Measurements from ENCODE around the gene IQCH. TPM values are rescaled to one million over a fixed set of nuclear protein-coding genes. Genes with fewer than 3 reads are reported as not detected.
A peak's percentile ranks its signal among the peaks of the same experiment; 100 is the strongest.
"Not testable (repeated sequence)": the region's sequence is repeated elsewhere in the genome, so short reads cannot be mapped to it uniquely, and the experiment has no call there.

Gene IQCH
- total and polyA plus RNA-seq, 5 donors, result 0.34 to 2.1 (median 1.4) TPM

- ATAC-seq (no peak), DNase-seq (no peak)
- Histone ChIP-seq H3K27ac (ENCODE audit: low read length) (no peak overlapping the region), H3K4me3 (ENCODE audit: low read length) (no peak overlapping the region), H3K9me3 (ENCODE audit: control insufficient read depth, low read length) (no peaks in the 10 kb centered on the region), H3K27me3 (ENCODE audit: control insufficient read depth, insufficient read depth) (no peaks in the 10 kb centered on the region), H3K4me1 (ENCODE audit: control insufficient read depth, insufficient read depth, low read length) (peaks cover 3% of the 10 kb centered on the region)
- 85% methylated on average over 6 of the region's 6 CpGs for WGBS
- intact Hi-C loops (cut with DNase I), result no loop called here
These were observed 162.3 kb downstream of the IQCH start for GRCh38 chr15:67416891-67417290.

- H3K4me1 ChIP-seq (ENCODE audit: control insufficient read depth, insufficient read depth, low read length), result no peaks in the 10 kb centered on the region
- H3K4me3 ChIP-seq (ENCODE audit: low read length), result no peak overlapping the region
- H3K27ac ChIP-seq (ENCODE audit: low read length), result no peak overlapping the region
- WGBS, result 88% methylated on average over 3 of the region's 3 CpGs
- ATAC-seq (no peak), DNase-seq (no peak)
- H3K27me3 ChIP-seq (ENCODE audit: control insufficient read depth, insufficient read depth), result no peaks in the 10 kb centered on the region
- intact Hi-C loops (cut with DNase I), result loop anchor here in 1 of 4 donors (10.0 kb wide), 1 partner anchor 475 kb away; no protein-coding TSS in a partner anchor
- H3K9me3 ChIP-seq (ENCODE audit: control insufficient read depth, low read length), result no peaks in the 10 kb centered on the region
These were observed 165.1 kb downstream of the IQCH start for GRCh38 chr15:67419705-67420104.

- no peaks in the 10 kb centered on the region for H3K27me3 ChIP-seq (ENCODE audit: control insufficient read depth, insufficient read depth)
- H3K27ac ChIP-seq (ENCODE audit: low read length), result no peak overlapping the region
- no peak overlapping the region for H3K4me3 ChIP-seq (ENCODE audit: low read length)
- intact Hi-C loops (cut with DNase I), result loop anchor here in 1 of 4 donors (10.0 kb wide), 1 partner anchor 475 kb away; no protein-coding TSS in a partner anchor
- H3K9me3 ChIP-seq (ENCODE audit: control insufficient read depth, low read length), result no peaks in the 10 kb centered on the region
- ATAC-seq, result no peak
- DNase-seq, result no peak
- WGBS, result 67% methylated on average over 2 of the region's 2 CpGs
- no peaks in the 10 kb centered on the region for H3K4me1 ChIP-seq (ENCODE audit: control insufficient read depth, insufficient read depth, low read length)
These were observed 165.6 kb downstream of the IQCH start for GRCh38 chr15:67420137-67420536.

- DNase-seq (no peak), ATAC-seq (no peak)
- Histone ChIP-seq H3K4me3 (ENCODE audit: low read length) (no peak overlapping the region), H3K4me1 (ENCODE audit: control insufficient read depth, insufficient read depth, low read length) (no peaks in the 10 kb centered on the region), H3K27me3 (ENCODE audit: control insufficient read depth, insufficient read depth) (no peaks in the 10 kb centered on the region), H3K27ac (ENCODE audit: low read length) (no peak overlapping the region), H3K9me3 (ENCODE audit: control insufficient read depth, low read length) (no peaks in the 10 kb centered on the region)
- intact Hi-C loops (cut with DNase I), result loop anchor here in 1 of 4 donors (10.0 kb wide), 1 partner anchor 476 kb away; no protein-coding TSS in a partner anchor
- 85% methylated on average over 6 of the region's 6 CpGs for WGBS
These were observed 166.5 kb downstream of the IQCH start for GRCh38 chr15:67421105-67421504.

- DNase-seq, result no peak
- intact Hi-C loops (cut with DNase I), result loop anchor here in 1 of 4 donors (10.0 kb wide), 1 partner anchor 477 kb away; no protein-coding TSS in a partner anchor
- Histone ChIP-seq H3K27me3 (ENCODE audit: control insufficient read depth, insufficient read depth) (no peaks in the 10 kb centered on the region), H3K9me3 (ENCODE audit: control insufficient read depth, low read length) (no peaks in the 10 kb centered on the region), H3K4me3 (ENCODE audit: low read length) (no peak overlapping the region), H3K4me1 (ENCODE audit: control insufficient read depth, insufficient read depth, low read length) (no peaks in the 10 kb centered on the region), H3K27ac (ENCODE audit: low read length) (no peak overlapping the region)
- no peak for ATAC-seq
- 71% methylated on average over 1 of the region's 1 CpG for WGBS
These were observed 167.7 kb downstream of the IQCH start for GRCh38 chr15:67422296-67422695.

- no peaks in the 10 kb centered on the region for H3K9me3 ChIP-seq (ENCODE audit: control insufficient read depth, low read length)
- H3K4me3 ChIP-seq (ENCODE audit: low read length), result no peak overlapping the region
- ATAC-seq (peak; percentile 70 to 80), DNase-seq (peak; percentile 26 to 70 (median 62))
- WGBS, result 60% methylated on average over 3 of the region's 3 CpGs
- no peaks in the 10 kb centered on the region for H3K27me3 ChIP-seq (ENCODE audit: control insufficient read depth, insufficient read depth)
- no peak overlapping the region for H3K27ac ChIP-seq (ENCODE audit: low read length)
- no peaks in the 10 kb centered on the region for H3K4me1 ChIP-seq (ENCODE audit: control insufficient read depth, insufficient read depth, low read length)
- intact Hi-C loops (cut with DNase I), result loop anchor here in 2 of 4 donors (5.0 to 10.0 kb wide), 2 partner anchors 486 to 489 kb away; no protein-coding TSS in a partner anchor
These were observed 179.0 kb downstream of the IQCH start for GRCh38 chr15:67433495-67434099.

- 80% methylated on average over 13 of the region's 13 CpGs for WGBS
- intact Hi-C loops (cut with DNase I), result loop anchor here in 1 of 4 donors (10.0 kb wide), 1 partner anchor 492 kb away; no protein-coding TSS in a partner anchor
- H3K27me3 ChIP-seq (ENCODE audit: control insufficient read depth, insufficient read depth); ATAC-seq; H3K9me3 ChIP-seq (ENCODE audit: control insufficient read depth, low read length); H3K4me3 ChIP-seq (ENCODE audit: low read length); H3K27ac ChIP-seq (ENCODE audit: low read length); H3K4me1 ChIP-seq (ENCODE audit: control insufficient read depth, insufficient read depth, low read length): not testable (repeated sequence)
- peak in 2 of 3 donors; percentile 49 to 58 for DNase-seq
These were observed 182.0 kb downstream of the IQCH start for GRCh38 chr15:67436351-67437250.

GRCh38 chr15:67444100-67444499 lies 189.5 kb downstream of the IQCH start:
- Histone ChIP-seq H3K4me1 (ENCODE audit: control insufficient read depth, insufficient read depth, low read length) (no peaks in the 10 kb centered on the region), H3K27ac (ENCODE audit: low read length) (no peak overlapping the region), H3K4me3 (ENCODE audit: low read length) (no peak overlapping the region), H3K9me3 (ENCODE audit: control insufficient read depth, low read length) (no peaks in the 10 kb centered on the region), H3K27me3 (ENCODE audit: control insufficient read depth, insufficient read depth) (no peaks in the 10 kb centered on the region)
- ATAC-seq (no peak), DNase-seq (no peak)
- 82% methylated on average over 2 of the region's 2 CpGs for WGBS
- intact Hi-C loops (cut with DNase I), result no loop called here

- Histone ChIP-seq H3K4me3 (ENCODE audit: low read length) (no peak overlapping the region), H3K9me3 (ENCODE audit: control insufficient read depth, low read length) (no peaks in the 10 kb centered on the region), H3K27ac (ENCODE audit: low read length) (no peak overlapping the region), H3K4me1 (ENCODE audit: control insufficient read depth, insufficient read depth, low read length) (no peaks in the 10 kb centered on the region), H3K27me3 (ENCODE audit: control insufficient read depth, insufficient read depth) (no peaks in the 10 kb centered on the region)
- DNase-seq, result no peak
- 63% methylated on average over 2 of the region's 2 CpGs for WGBS
- intact Hi-C loops (cut with DNase I), result no loop called here
- ATAC-seq, result no peak
These were observed 191.9 kb downstream of the IQCH start for GRCh38 chr15:67446449-67446848.

GRCh38 chr15:67448372-67448771 lies 193.8 kb downstream of the IQCH start:
- WGBS, result 98% methylated on average over 4 of the region's 5 CpGs
- DNase-seq; H3K4me3 ChIP-seq (ENCODE audit: low read length); H3K27me3 ChIP-seq (ENCODE audit: control insufficient read depth, insufficient read depth); H3K9me3 ChIP-seq (ENCODE audit: control insufficient read depth, low read length); H3K4me1 ChIP-seq (ENCODE audit: control insufficient read depth, insufficient read depth, low read length); ATAC-seq; intact Hi-C loops (cut with DNase I); H3K27ac ChIP-seq (ENCODE audit: low read length): not testable (repeated sequence)

- whole genome bisulfite sequencing, result 97% methylated on average over 11 of the region's 11 CpGs
- H3K4me3 ChIP-seq (ENCODE audit: low read length); intact Hi-C loops (cut with DNase I); DNase-seq; H3K9me3 ChIP-seq (ENCODE audit: control insufficient read depth, low read length); H3K27ac ChIP-seq (ENCODE audit: low read length); ATAC-seq; H3K4me1 ChIP-seq (ENCODE audit: control insufficient read depth, insufficient read depth, low read length); H3K27me3 ChIP-seq (ENCODE audit: control insufficient read depth, insufficient read depth): not testable (repeated sequence)
These were observed 199.1 kb downstream of the IQCH start for GRCh38 chr15:67453703-67454102.

Data from right cardiac atrium (tissue), 5 donors.